Embryonic facial prominence (tissue), 1 donor: ENCODE measurements around the gene SORD.
"Not testable (repeated sequence)": the region's sequence is repeated elsewhere in the genome, so short reads cannot be mapped to it uniquely, and the experiment has no call there.

Experiments
- DNase-seq: peaks from one replicate; pipeline ENCODE4 v3.0.0-alpha.2; 2016; ENCODE audit errors: extremely low spot score

Gene SORD

GRCh38 chr15:45097466-45097865 is 74.5 kb downstream of the SORD start:
- DNase-seq: no peak

DNA sequence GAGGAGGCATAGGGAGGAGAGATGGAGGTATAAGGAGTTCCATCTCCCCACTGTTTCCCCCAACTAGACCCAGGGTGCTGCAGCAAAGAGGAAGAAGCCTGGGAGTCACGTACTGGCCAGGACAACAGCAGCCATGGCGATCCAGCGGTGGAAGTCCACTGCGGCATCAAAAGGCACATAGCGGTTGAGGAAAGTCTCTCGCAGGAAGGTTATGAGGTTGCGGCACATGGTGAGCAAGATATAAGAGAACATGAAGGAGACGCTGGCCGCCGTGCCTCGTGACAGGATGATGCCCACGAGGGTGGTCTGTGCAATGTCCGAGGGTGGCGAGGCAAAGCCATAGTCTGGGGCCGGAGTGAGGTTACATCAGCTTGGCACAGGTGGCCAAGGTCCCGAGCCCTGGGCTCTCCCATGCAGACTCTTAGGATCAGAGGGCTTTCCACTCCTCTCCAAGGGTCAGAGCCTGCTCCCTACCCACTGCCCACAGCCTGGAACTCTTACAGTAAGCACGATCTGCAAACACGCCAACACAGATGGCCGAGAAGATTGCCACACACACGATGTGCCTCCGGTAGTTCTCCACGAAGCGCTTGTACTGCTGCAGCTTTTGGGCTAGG is 76.7 kb downstream of the SORD start:
- no peak for DNase-seq

GRCh38 chr15:45100884-45101625 is 78.1 kb downstream of the SORD start:
- no peak for DNase-seq

DNA sequence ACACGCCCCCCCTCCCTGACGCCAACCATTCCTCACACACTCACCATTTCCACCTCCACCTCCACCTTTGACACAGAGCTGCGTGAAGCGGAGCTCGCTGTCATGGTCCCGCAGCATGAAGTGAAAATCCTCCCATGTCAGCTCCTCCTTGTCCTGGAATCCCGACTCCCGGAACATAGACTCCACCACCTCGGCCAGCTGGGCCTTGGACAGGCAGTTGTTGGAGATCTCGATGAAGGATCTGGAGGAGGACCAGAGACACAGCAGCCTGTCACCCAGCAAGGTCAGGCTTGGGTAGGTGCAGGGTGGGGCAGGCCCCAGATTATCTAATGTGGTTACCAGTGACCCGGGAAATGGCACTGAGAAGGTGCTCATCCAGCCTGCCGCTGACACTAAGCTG is 78.8 kb downstream of the SORD start:
- DNase-seq: no peak

DNA sequence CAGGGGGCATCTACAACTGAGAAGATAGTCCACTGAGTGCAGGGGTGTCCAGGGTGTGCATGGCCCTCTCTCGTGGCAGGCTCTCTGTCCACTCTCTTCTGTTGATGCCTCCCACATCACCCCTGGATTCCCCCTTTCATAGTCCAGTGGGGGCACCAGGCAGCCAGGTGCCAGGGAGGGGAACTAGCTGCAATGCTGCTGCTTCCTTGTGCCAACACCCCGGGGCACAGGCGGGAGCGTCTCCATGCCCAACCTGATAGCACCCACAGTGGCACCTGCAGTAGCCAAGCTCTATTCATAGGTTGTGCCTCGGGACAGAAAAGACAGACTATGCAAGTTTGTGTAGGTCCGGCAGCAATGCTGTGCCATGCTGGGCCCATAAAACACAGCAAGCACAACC is 79.2 kb downstream of the SORD start:
- no peak for DNase-seq

GRCh38 chr15:45104170-45104569 is 81.2 kb downstream of the SORD start:
- not testable (repeated sequence) for DNase-seq

GRCh38 chr15:45105586-45105985 is 82.6 kb downstream of the SORD start:
- DNase-seq: no peak

- DNase-seq: no peak
Measured at GRCh38 chr15:45106002-45106790, 83.2 kb downstream of the SORD start.

- no peak for DNase-seq
Measured at GRCh38 chr15:45107941-45108630, 85.1 kb downstream of the SORD start.

DNA sequence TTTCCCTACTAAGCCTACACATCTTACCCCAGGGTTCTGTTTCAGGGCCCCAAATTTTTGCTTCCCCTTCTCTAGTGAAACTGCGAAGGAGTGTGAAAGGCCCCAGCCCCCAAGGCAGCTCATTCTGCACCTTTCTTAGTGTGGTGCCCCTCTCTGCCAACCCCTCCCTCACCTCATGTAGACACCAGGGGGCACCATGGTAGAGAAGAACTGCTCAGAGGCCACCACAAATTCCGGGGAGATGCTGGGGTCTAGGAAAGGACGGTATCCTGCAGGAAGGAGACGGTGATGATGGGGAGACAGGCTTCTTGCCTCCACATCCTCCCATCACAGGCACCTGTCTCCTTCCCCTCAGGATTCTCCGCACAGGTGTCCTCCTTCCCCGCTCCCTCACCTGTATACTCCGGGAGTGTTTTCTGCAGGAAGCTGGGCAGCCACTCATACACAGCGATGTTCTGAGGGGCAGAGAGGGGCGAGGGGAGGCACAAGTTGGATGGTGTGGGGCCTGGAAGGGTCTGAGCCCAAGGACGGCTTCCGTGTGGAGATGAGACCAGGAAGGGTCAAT is 87.3 kb downstream of the SORD start:
- DNase-seq: no peak

- DNase-seq: no peak
Measured at GRCh38 chr15:45111390-45112142, 88.6 kb downstream of the SORD start.

DNA sequence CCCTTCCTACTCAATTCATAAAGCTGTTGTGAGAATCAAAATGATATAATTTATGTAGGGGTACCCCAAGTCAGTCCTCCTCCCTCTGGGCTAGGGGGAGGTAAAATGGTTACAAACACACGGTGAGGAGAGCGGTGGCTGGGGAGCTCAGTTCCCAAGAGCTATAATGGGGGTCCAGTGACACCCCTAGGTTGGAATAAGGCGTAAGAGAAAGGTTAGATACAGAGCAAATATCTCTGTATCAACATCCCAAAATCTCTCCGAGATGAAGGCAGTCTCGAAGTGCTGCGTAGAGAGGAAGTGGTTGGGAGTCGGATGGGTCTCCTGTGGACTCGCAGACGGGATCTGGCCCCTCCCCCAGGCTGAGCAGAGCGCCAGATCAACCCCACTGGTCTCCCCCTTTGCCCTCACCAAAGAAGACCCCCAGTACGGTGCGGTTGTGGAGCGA is 89.2 kb downstream of the SORD start:
- DNase-seq: no peak

DNA sequence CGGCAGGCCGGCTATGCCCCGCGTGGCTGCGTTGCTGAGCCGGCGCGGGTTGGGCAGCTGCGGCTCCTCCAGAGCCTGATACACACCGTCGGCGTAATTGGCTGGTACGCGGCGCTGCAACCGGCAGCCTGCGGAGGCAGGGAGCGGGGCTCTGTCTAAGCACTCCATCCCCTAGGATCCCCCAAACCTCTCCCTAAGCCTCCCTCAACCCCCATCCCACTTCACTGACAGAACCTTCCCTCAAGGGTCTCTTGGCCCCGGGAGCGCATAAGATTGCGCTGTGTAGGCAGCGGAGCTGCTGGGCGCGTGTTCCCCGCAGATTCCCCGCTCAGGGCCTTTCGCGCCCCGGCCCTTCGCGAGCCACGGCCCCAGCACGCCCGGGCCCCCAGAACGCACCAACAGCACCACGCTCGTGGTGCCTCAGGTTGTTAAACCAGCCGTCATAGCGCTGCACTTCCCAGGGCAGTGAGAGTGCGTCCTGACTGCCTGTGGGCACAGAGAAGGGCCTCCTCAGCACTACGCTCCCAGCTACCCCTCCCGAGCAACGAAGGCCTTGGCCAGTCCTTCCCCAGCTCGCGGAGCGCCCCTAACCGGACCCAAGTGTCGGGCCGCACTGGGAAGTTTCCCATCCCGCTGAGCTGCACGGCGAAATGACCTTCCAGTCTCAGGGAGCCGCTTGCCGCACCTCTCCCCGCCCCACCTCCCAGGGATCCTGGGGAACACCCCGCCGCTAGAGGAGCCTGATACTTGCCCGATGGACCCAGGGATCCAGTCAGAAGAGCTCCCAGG is 89.8 kb downstream of the SORD start:
- DNase-seq: no peak

- no peak for DNase-seq
Measured at GRCh38 chr15:45113380-45113990, 90.5 kb downstream of the SORD start.

DNA sequence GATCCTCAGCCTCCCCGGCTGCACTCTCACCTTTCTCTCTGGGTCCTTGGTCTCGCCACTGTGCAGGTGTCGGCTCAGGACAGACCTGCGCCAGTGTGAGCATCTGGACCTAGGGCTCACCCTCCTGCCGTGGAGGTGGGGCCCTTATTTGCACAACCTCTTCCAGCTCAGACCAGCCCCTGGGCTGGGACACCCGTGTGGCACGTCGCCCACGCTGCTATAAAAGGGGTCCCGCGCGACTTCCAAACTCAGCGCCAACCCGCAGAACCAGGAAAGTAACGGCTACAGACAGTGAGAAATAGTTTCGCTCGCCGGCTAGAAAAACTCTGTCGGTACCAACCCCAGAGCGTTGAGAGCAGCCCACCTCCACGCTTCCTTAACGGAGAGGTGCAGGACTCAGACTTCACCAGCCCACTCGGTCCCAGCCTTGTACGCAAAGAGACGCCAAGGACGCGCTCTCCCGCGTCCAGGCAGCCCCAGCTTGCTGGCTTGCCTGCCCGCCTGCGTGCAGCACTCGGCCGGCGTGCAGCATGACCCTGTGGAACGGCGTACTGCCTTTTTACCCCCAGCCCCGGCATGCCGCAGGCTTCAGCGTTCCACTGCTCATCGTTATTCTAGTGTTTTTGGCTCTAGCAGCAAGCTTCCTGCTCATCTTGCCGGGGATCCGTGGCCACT is 91.2 kb downstream of the SORD start, which contains the start of the genes DUOX2 and DUOXA2:
Gene DUOX2, minus strand, starts transcription at position 97 of the 675 bp plus-strand sequence. CDS start 761 bp downstream, outside the sequence.
Gene DUOXA2, plus strand, starts transcription at position 251 of the 675 bp plus-strand sequence. Its CDS starts 280 bp downstream, at position 531.
- no peak for DNase-seq

DNA sequence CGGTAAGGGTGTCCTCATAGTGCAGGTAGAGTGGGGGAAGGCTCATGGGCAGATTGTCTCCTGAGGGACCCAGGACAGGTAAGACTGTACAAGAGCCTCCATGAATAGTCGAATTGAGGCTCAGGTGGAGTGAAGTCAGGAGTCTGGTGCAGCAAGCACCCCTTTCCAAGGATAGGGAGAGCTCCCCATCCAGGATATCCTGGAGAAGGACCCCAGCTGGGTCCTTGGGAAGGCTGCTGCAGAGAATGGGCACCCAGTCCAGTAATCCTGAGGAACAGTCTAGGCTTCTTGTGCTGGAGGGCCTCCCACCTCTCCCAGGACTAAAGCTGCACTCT is 91.7 kb downstream of the SORD start:
- DNase-seq: no peak

DNA sequence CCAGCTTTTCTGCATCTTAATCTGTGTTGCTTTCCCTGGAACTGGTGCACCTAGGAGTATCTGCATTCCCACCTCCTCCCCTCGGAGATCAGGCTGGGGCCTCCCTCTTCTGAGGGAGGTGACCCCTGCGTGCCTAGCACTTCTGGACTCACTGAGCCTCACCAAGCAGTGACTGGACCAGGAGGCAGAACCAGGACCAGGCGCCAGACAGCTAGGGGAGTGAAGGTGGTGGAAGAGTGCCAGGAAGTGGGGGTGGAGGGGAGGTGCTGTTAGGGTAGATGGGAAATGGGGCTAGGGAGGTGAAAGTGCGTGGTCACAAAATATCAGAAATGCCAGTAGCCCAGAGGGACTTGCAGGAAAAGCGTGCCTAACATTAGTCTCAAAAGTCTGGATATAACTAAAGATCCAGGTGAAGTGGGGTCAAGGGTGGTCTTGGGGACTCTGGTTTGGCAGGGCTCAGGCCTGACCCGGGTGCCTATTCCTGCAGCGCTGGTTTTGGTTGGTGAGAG is 92.4 kb downstream of the SORD start:
- DNase-seq: no peak

- DNase-seq: no peak
Measured at GRCh38 chr15:45116006-45116481, 93.0 kb downstream of the SORD start.
